Gastrocnemius medialis (tissue), 4 donors: Measurements from ENCODE around the gene HMCN1. TPM values are rescaled to one million over a fixed set of nuclear protein-coding genes. Genes with fewer than 3 reads are reported as not detected.

Experiments used
- ATAC-seq, 2 donors: fragments of 150-250 bp; one replicate each; pipeline ENCODE4 v1.9.1; 2016
- DNase-seq, 2 donors: peaks; one replicate each; pipeline ENCODE4 v3.0.0-alpha.2; 2019
- H3K27ac ChIP-seq, 4 donors: fragments of 200-600 bp; sonication (generic); 1 replicate in 1 of 4; 2 replicates in 3 of 4; pipeline ENCODE4 v1.5.1; 2016 to 2018; ENCODE audit warnings: mild to moderate bottlenecking in 2 of 4, moderate library complexity in 1 of 4
- H3K27me3 ChIP-seq, 3 donors: fragments of 200-600 bp; sonication (generic) in 2 of 3; 1 replicate in 1 of 3; 2 replicates in 2 of 3; pipeline versions ENCODE4 v1.5.1 to v1.6.0; 2016 to 2019; ENCODE audit warnings: mild to moderate bottlenecking in 1 of 3, moderate library complexity in 1 of 3
- H3K36me3 ChIP-seq, 2 donors: fragments of 200-600 bp; sonication (generic) in 1 of 2; one replicate each; pipeline ENCODE4 v1.5.1; 2017 to 2018
- H3K4me1 ChIP-seq, 2 donors: fragments of 200-600 bp; sonication (generic) in 1 of 2; one replicate each; pipeline ENCODE4 v1.5.1; 2016 to 2017; ENCODE audit warnings: mild to moderate bottlenecking in 2 of 2
- H3K4me3 ChIP-seq, 4 donors: fragments of 200-600 bp; sonication (generic) in 3 of 4; 1 replicate in 1 of 4; 2 replicates in 3 of 4; pipeline ENCODE4 v1.5.1; 2016 to 2019; ENCODE audit warnings: mild to moderate bottlenecking in 2 of 4
- H3K9me3 ChIP-seq, 3 donors: fragments of 200-600 bp; sonication (generic) in 2 of 3; 1 replicate in 1 of 3; 2 replicates in 2 of 3; pipeline ENCODE4 v1.5.1; 2016 to 2019
- POLR2A ChIP-seq, 2 donors: fragments of 450-650 bp; IDR thresholded peaks; one replicate each; pipeline ENCODE4 v1.6.1; 2017; ENCODE audit warnings: antibody characterized with exemption in 2 of 2, mild to moderate bottlenecking in 2 of 2, moderate library complexity in 2 of 2
- in situ Hi-C, 4 donors: fragments of 200-750 bp; cut with MboI; loops; one replicate each; pipeline versions ENCODE4 v1.15.0 to v1.8.0; 2017; ENCODE audit warnings: low sequenced_read_pairs in 4 of 4
- intact Hi-C: fragments of 100-400 bp; cut with DNase I; formaldehyde crosslinking; loops from one replicate; pipeline ENCODE4 v1.15.1; 2023; ENCODE audit warnings: low total_unique reads
- total RNA-seq, 4 donors: library from RNA; depleted of rRNA; stranded (reverse); fragments of >200 nt; gene quantifications; one replicate each; pipeline versions ENCODE4 v1.1.0 to v1.2.3, GENCODE V29; 2016
- TF ChIP-seq, protein P1 (sequence below), 5 experiments: fragments of 450-650 bp in 3 of 5; fragments of 200-600 bp in 2 of 5; sonication (generic) in 2 of 5; IDR thresholded peaks in 4 of 5; conservative IDR thresholded peaks in 1 of 5; 1 replicate in 4 of 5; 2 replicates in 1 of 5; pipeline ENCODE4 v1.5.1; 2016 to 2019; ENCODE audit warnings: antibody characterized with exemption in 5 of 5, mild to moderate bottlenecking in 3 of 5, moderate library complexity in 3 of 5

Gene HMCN1
- total RNA-seq, 4 donors from 2014 or later, result 2.6 to 7.5 (median 5.1) TPM

DNA sequence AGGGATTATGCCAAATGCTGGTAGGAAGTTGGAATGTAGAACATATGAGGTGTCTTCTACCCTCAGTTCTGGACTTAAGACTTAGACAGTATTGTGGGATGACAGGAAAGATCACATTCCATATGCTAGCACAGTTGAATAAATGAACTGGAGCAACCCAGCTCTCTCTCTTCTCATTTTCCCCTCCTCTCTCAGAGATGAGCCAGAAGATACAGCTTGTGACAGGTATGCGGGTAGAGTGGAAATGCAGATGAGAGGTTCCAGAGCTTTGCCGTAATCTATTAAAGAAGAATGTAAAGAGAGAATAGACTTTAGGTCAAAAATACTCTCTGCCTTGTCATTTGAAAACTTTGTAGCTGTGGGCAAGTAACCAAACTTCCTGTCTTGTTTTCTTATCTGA, 32.5 kb upstream of the HMCN1 start:
- Histone ChIP-seq H3K27me3 (no peaks in the 10 kb centered on the region), H3K4me3 (no peak overlapping the region), H3K9me3 (no peaks in the 10 kb centered on the region), H3K4me1 (no peaks in the 10 kb centered on the region), H3K27ac (no peak overlapping the region), H3K36me3 (no peaks in the 10 kb centered on the region)
- TF ChIP-seq, protein P1, sequence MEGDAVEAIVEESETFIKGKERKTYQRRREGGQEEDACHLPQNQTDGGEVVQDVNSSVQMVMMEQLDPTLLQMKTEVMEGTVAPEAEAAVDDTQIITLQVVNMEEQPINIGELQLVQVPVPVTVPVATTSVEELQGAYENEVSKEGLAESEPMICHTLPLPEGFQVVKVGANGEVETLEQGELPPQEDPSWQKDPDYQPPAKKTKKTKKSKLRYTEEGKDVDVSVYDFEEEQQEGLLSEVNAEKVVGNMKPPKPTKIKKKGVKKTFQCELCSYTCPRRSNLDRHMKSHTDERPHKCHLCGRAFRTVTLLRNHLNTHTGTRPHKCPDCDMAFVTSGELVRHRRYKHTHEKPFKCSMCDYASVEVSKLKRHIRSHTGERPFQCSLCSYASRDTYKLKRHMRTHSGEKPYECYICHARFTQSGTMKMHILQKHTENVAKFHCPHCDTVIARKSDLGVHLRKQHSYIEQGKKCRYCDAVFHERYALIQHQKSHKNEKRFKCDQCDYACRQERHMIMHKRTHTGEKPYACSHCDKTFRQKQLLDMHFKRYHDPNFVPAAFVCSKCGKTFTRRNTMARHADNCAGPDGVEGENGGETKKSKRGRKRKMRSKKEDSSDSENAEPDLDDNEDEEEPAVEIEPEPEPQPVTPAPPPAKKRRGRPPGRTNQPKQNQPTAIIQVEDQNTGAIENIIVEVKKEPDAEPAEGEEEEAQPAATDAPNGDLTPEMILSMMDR (IDR thresholded peaks at IDR 0.05 in 4 of 5, conservative IDR thresholded peaks at IDR 0.05 in 1 of 5), result no peak
- no peak for TF ChIP-seq POLR2A (IDR thresholded peaks at IDR 0.05)
- in situ Hi-C loops, result loop anchor here in 2 of 4 donors (25.0 kb wide), 1 partner anchor 511 kb away; no protein-coding TSS in a partner anchor
- ATAC-seq (no peak), DNase-seq (no peak)
- intact Hi-C loops, result no loop called here

DNA sequence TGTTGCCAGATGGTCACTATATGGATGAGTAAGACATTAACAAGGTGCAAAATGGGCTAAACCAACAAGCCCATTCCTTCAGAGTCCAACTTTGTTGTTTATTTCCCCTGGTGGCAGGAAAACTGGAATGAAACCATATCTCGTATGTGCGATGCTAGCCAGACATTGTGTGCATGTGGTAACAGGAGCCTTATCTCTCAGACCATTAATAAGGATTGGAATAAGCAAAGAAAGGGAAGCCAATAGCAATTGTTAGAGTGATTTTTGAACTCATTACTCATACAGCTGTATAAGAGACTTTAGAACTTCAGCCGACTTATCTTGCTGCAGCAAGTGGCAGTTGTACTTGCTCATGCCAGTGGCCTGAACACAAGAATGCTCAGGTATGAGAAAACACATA, 30.0 kb upstream of the HMCN1 start:
- in situ Hi-C loops (loop anchor here in 2 of 4 donors (25.0 kb wide), 1 partner anchor 508 kb away; no protein-coding TSS in a partner anchor), intact Hi-C loops (no loop called here)
- Histone ChIP-seq H3K4me1 (no peaks in the 10 kb centered on the region), H3K9me3 (no peaks in the 10 kb centered on the region), H3K4me3 (no peak overlapping the region), H3K36me3 (no peaks in the 10 kb centered on the region), H3K27me3 (no peaks in the 10 kb centered on the region), H3K27ac (no peak overlapping the region)
- TF ChIP-seq, protein P1 (IDR thresholded peaks at IDR 0.05 in 4 of 5, conservative IDR thresholded peaks at IDR 0.05 in 1 of 5), result no peak
- no peak for TF ChIP-seq POLR2A (IDR thresholded peaks at IDR 0.05)
- no peak for DNase-seq
- ATAC-seq, result no peak

DNA sequence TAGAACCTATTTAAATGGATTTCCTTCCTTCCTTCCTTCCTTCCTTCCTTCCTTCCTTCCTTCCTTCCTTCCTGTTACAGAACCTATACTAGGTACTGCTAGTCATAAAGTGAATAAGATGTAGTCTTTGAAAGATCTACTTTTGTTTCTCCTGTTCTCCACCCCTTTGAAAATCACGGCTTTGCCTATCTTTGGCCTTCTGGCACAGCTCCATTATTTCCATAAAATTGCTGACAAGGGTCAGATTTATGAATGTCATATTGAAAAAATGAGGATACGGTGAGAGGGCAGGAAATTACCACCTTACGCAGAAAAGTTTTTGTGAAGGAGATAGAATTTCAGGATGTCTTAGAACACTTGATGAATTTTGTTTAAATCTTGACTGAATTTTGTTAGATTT, 18.1 kb upstream of the HMCN1 start:
- no peak overlapping the region for H3K27ac ChIP-seq
- no peaks in the 10 kb centered on the region for H3K9me3 ChIP-seq
- TF ChIP-seq POLR2A (IDR thresholded peaks at IDR 0.05), result no peak
- TF ChIP-seq, protein P1 (IDR thresholded peaks at IDR 0.05 in 4 of 5, conservative IDR thresholded peaks at IDR 0.05 in 1 of 5), result no peak
- H3K4me3 ChIP-seq, result no peak overlapping the region
- DNase-seq (no peak), ATAC-seq (no peak)
- H3K36me3 ChIP-seq, result no peaks in the 10 kb centered on the region
- H3K4me1 ChIP-seq, result no peaks in the 10 kb centered on the region
- H3K27me3 ChIP-seq, result no peaks in the 10 kb centered on the region
- in situ Hi-C loops, result loop anchor here in 2 of 4 donors (25.0 kb wide), 1 partner anchor 496 kb away; no protein-coding TSS in a partner anchor
- intact Hi-C loops, result no loop called here

DNA sequence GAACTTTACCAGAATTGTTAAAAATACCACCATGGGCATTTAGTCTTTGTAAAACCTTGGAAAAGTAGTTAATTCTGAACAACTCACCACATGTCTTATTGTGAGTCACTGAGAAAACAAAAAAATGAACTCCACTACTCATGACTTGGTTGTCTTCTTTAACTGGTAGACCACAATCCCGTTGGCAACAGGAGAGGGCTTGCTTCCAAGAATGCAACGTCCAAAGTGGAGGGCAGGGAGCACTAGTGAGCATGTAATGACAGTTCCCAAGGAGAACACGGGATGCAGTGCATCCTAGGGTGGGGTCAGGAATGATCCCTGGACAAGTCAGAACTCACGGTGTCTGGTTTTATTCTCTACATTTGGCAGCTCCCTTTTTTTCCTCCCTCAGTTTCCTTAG, 15.2 kb upstream of the HMCN1 start:
- Histone ChIP-seq H3K4me3 (no peak overlapping the region), H3K36me3 (no peaks in the 10 kb centered on the region), H3K27ac (no peak overlapping the region), H3K4me1 (no peaks in the 10 kb centered on the region), H3K27me3 (no peaks in the 10 kb centered on the region), H3K9me3 (no peaks in the 10 kb centered on the region)
- ATAC-seq, result no peak
- intact Hi-C loops (no loop called here), in situ Hi-C loops (loop anchor here in 2 of 4 donors (25.0 kb wide), 1 partner anchor 493 kb away; no protein-coding TSS in a partner anchor)
- TF ChIP-seq POLR2A (IDR thresholded peaks at IDR 0.05), result no peak
- TF ChIP-seq, protein P1 (IDR thresholded peaks at IDR 0.05 in 4 of 5, conservative IDR thresholded peaks at IDR 0.05 in 1 of 5), result no peak
- no peak for DNase-seq
